ENCODE data around the gene PBX1. TPM values are rescaled to one million over a fixed set of nuclear protein-coding genes. Genes with fewer than 3 reads are reported as not detected.

The PBX1 gene
- total RNA-seq, 1 experiment from 2014 or later: 102 TPM

GRCh38 chr1:164668491-164669400 lies 109.8 kb downstream of the PBX1 start:
- TF ChIP-seq MYBL2 (CRISPR knock-in tag; IDR thresholded peaks at IDR 0.05) (no peak), JUN (CRISPR knock-in tag; IDR thresholded peaks at IDR 0.05) (no peak), NFE2L1 (CRISPR knock-in tag; IDR thresholded peaks at IDR 0.05) (no peak), CDX4 (CRISPR knock-in tag; IDR thresholded peaks at IDR 0.05; ENCODE audit: borderline replicate concordance) (no peak), TEAD1 (CRISPR knock-in tag; IDR thresholded peaks at IDR 0.05) (no peak), FOXP1 (CRISPR knock-in tag; IDR thresholded peaks at IDR 0.05; ENCODE audit: borderline replicate concordance) (no peak), ARID4B (CRISPR knock-in tag; IDR thresholded peaks at IDR 0.05; ENCODE audit: borderline replicate concordance) (no peak), NR2C2 (CRISPR knock-in tag; IDR thresholded peaks at IDR 0.05) (no peak), EMX1 (CRISPR knock-in tag; IDR thresholded peaks at IDR 0.05) (no peak), PREB (CRISPR knock-in tag; IDR thresholded peaks at IDR 0.05; ENCODE audit: borderline replicate concordance) (no peak), ZNF138 (CRISPR knock-in tag; conservative IDR thresholded peaks at IDR 0.05) (no peak), FOXK1 (CRISPR knock-in tag; IDR thresholded peaks at IDR 0.05) (no peak), OVOL2 (CRISPR knock-in tag; IDR thresholded peaks at IDR 0.05; ENCODE audit: borderline replicate concordance) (no peak), GRHL2 (CRISPR knock-in tag; IDR thresholded peaks at IDR 0.05; ENCODE audit: insufficient replicate concordance, severe bottlenecking) (no peak), AR (CRISPR knock-in tag; IDR thresholded peaks at IDR 0.05) (no peak), SMAD4 (CRISPR knock-in tag; IDR thresholded peaks at IDR 0.05) (no peak), CBFB (CRISPR knock-in tag; IDR thresholded peaks at IDR 0.05; ENCODE audit: low read depth) (no peak)
- TF ChIP-seq, protein P1, sequence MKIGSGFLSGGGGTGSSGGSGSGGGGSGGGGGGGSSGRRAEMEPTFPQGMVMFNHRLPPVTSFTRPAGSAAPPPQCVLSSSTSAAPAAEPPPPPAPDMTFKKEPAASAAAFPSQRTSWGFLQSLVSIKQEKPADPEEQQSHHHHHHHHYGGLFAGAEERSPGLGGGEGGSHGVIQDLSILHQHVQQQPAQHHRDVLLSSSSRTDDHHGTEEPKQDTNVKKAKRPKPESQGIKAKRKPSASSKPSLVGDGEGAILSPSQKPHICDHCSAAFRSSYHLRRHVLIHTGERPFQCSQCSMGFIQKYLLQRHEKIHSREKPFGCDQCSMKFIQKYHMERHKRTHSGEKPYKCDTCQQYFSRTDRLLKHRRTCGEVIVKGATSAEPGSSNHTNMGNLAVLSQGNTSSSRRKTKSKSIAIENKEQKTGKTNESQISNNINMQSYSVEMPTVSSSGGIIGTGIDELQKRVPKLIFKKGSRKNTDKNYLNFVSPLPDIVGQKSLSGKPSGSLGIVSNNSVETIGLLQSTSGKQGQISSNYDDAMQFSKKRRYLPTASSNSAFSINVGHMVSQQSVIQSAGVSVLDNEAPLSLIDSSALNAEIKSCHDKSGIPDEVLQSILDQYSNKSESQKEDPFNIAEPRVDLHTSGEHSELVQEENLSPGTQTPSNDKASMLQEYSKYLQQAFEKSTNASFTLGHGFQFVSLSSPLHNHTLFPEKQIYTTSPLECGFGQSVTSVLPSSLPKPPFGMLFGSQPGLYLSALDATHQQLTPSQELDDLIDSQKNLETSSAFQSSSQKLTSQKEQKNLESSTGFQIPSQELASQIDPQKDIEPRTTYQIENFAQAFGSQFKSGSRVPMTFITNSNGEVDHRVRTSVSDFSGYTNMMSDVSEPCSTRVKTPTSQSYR (CRISPR knock-in tag; IDR thresholded peaks at IDR 0.05): no peak
- H3K27me3 Mint-ChIP-seq (ENCODE audit: low read depth): no peaks in the 10 kb centered on the region
- H3K27ac Mint-ChIP-seq: no peak overlapping the region

More at GRCh38 chr1:164668491-164669400, 109.8 kb downstream of the PBX1 start:
- no peak for DNase-seq (ENCODE audit: low spot score)
- peaks cover 54% of the 10 kb centered on the region for H3K4me1 Mint-ChIP-seq
- ChIA-PET POLR2A (no interaction called here), CTCF (no interaction called here)
- H3K36me3 Mint-ChIP-seq: peaks cover 9% of the 10 kb centered on the region
- H3K4me3 Mint-ChIP-seq: no peak overlapping the region
- peaks cover 10% of the 10 kb centered on the region for H3K9me3 Mint-ChIP-seq
- ATAC-seq: no peak
